Neuron (in vitro differentiated cells): ENCODE results near the gene NLRP9.
"Not testable (repeated sequence)": the region's sequence is repeated elsewhere in the genome, so short reads cannot be mapped to it uniquely, and the experiment has no call there.

ENCODE experiments used
- H2AFZ ChIP-seq: one replicate; pipeline ENCODE4 v1.6.1; 2013; ENCODE audit warnings: low read depth, mild to moderate bottlenecking, inconsistent platforms, low read length, moderate library complexity
- H3K27me3 ChIP-seq: one replicate; pipeline ENCODE4 v1.6.1; 2013; ENCODE audit warnings: low read length; ENCODE audit not compliant: insufficient read depth
- H3K36me3 ChIP-seq: one replicate; pipeline ENCODE4 v1.6.1; 2013; ENCODE audit warnings: low read length; ENCODE audit not compliant: insufficient read depth
- H3K4me1 ChIP-seq: one replicate; pipeline ENCODE4 v1.6.1; 2013; ENCODE audit warnings: low read length; ENCODE audit not compliant: insufficient read depth
- H3K4me3 ChIP-seq: 2 replicates; pipeline ENCODE4 v1.5.1; 2013; ENCODE audit warnings: mild to moderate bottlenecking, low read length, moderate library complexity
- H3K9me3 ChIP-seq: one replicate; pipeline ENCODE4 v1.6.1; 2013; ENCODE audit warnings: low read length

Gene NLRP9

GRCh38 chr19:55720214-55720746, 17.9 kb downstream of the NLRP9 start:
- Histone ChIP-seq H2AFZ (no peak overlapping the region), H3K9me3 (peaks cover 2% of the 10 kb centered on the region), H3K4me1 (no peaks in the 10 kb centered on the region), H3K27me3 (no peaks in the 10 kb centered on the region), H3K4me3 (no peak overlapping the region), H3K36me3 (no peaks in the 10 kb centered on the region)

GRCh38 chr19:55717879-55718711, 20.1 kb downstream of the NLRP9 start:
- not testable (repeated sequence) for H2AFZ ChIP-seq, H3K4me1 ChIP-seq, H3K4me3 ChIP-seq, H3K27me3 ChIP-seq, H3K9me3 ChIP-seq, H3K36me3 ChIP-seq

GRCh38 chr19:55717251-55717650, 21.0 kb downstream of the NLRP9 start:
- H3K27me3 ChIP-seq = no peaks in the 10 kb centered on the region
- H3K9me3 ChIP-seq = peaks cover 2% of the 10 kb centered on the region
- H3K36me3 ChIP-seq = no peaks in the 10 kb centered on the region
- no peak overlapping the region for H2AFZ ChIP-seq
- no peak overlapping the region for H3K4me3 ChIP-seq
- H3K4me1 ChIP-seq = no peaks in the 10 kb centered on the region

- peaks cover 2% of the 10 kb centered on the region for H3K9me3 ChIP-seq
- no peak overlapping the region for H2AFZ ChIP-seq
- no peaks in the 10 kb centered on the region for H3K27me3 ChIP-seq
- no peaks in the 10 kb centered on the region for H3K36me3 ChIP-seq
- H3K4me1 ChIP-seq = no peaks in the 10 kb centered on the region
- H3K4me3 ChIP-seq = no peak overlapping the region
Measured at GRCh38 chr19:55716531-55716930, 21.7 kb downstream of the NLRP9 start.

GRCh38 chr19:55712804-55713631, 25.2 kb downstream of the NLRP9 start:
- Histone ChIP-seq H2AFZ (no peak overlapping the region), H3K27me3 (no peaks in the 10 kb centered on the region), H3K36me3 (no peaks in the 10 kb centered on the region), H3K9me3 (no peaks in the 10 kb centered on the region), H3K4me1 (no peaks in the 10 kb centered on the region), H3K4me3 (no peak overlapping the region)

- no peaks in the 10 kb centered on the region for H3K27me3 ChIP-seq
- no peak overlapping the region for H2AFZ ChIP-seq
- no peak overlapping the region for H3K4me3 ChIP-seq
- no peaks in the 10 kb centered on the region for H3K4me1 ChIP-seq
- no peaks in the 10 kb centered on the region for H3K36me3 ChIP-seq
- H3K9me3 ChIP-seq = no peaks in the 10 kb centered on the region
Measured at GRCh38 chr19:55711719-55712118, 26.5 kb downstream of the NLRP9 start.

GRCh38 chr19:55705972-55706371, 32.2 kb downstream of the NLRP9 start:
- H3K4me1 ChIP-seq = no peaks in the 10 kb centered on the region
- H3K9me3 ChIP-seq = peaks cover 7% of the 10 kb centered on the region
- no peak overlapping the region for H3K4me3 ChIP-seq
- H2AFZ ChIP-seq = no peak overlapping the region
- peaks cover 8% of the 10 kb centered on the region for H3K36me3 ChIP-seq
- no peaks in the 10 kb centered on the region for H3K27me3 ChIP-seq

GRCh38 chr19:55704494-55705245, 33.5 kb downstream of the NLRP9 start:
- H3K9me3 ChIP-seq = peaks cover 10% of the 10 kb centered on the region
- peaks cover 14% of the 10 kb centered on the region for H3K36me3 ChIP-seq
- no peaks in the 10 kb centered on the region for H3K4me1 ChIP-seq
- H3K27me3 ChIP-seq = no peaks in the 10 kb centered on the region
- no peak overlapping the region for H2AFZ ChIP-seq
- no peak overlapping the region for H3K4me3 ChIP-seq

- Histone ChIP-seq H3K9me3 (peaks cover 10% of the 10 kb centered on the region), H3K4me1 (no peaks in the 10 kb centered on the region), H3K27me3 (no peaks in the 10 kb centered on the region), H3K4me3 (no peak overlapping the region), H2AFZ (no peak overlapping the region), H3K36me3 (peaks cover 14% of the 10 kb centered on the region)
Measured at GRCh38 chr19:55703790-55704215, 34.4 kb downstream of the NLRP9 start.

- no peaks in the 10 kb centered on the region for H3K4me1 ChIP-seq
- H3K4me3 ChIP-seq = no peak overlapping the region
- no peaks in the 10 kb centered on the region for H3K27me3 ChIP-seq
- H2AFZ ChIP-seq = no peak overlapping the region
- peaks cover 10% of the 10 kb centered on the region for H3K9me3 ChIP-seq
- H3K36me3 ChIP-seq = peaks cover 23% of the 10 kb centered on the region
Measured at GRCh38 chr19:55702131-55702627, 36.0 kb downstream of the NLRP9 start.

GRCh38 chr19:55700813-55701212, 37.4 kb downstream of the NLRP9 start:
- no peak overlapping the region for H2AFZ ChIP-seq
- peaks cover 35% of the 10 kb centered on the region for H3K36me3 ChIP-seq
- H3K9me3 ChIP-seq = peaks cover 10% of the 10 kb centered on the region
- H3K4me3 ChIP-seq = no peak overlapping the region
- H3K4me1 ChIP-seq = no peaks in the 10 kb centered on the region
- no peaks in the 10 kb centered on the region for H3K27me3 ChIP-seq

GRCh38 chr19:55699221-55699620, 39.0 kb downstream of the NLRP9 start:
- H3K4me3 ChIP-seq = no peak overlapping the region
- no peaks in the 10 kb centered on the region for H3K27me3 ChIP-seq
- H2AFZ ChIP-seq = no peak overlapping the region
- no peaks in the 10 kb centered on the region for H3K4me1 ChIP-seq
- H3K9me3 ChIP-seq = peaks cover 6% of the 10 kb centered on the region
- peaks cover 41% of the 10 kb centered on the region for H3K36me3 ChIP-seq
